Right renal cortex interstitium (tissue), 3 donors: ENCODE data around the gene MAT2A. TPM values are rescaled to one million over a fixed set of nuclear protein-coding genes. Genes with fewer than 3 reads are reported as not detected.

Experiments used
- DNase-seq, 3 donors: peaks; one replicate each; pipeline ENCODE4 v3.0.0-alpha.2; 2013; ENCODE audit warnings: low read depth in 3 of 3, low spot score in 2 of 3
- polyA plus RNA-seq, 3 donors: library from polyadenylated mRNA; unstranded; fragments of 120-200 nt; gene quantifications; one replicate each; pipeline ENCODE4 v1.2.1, GENCODE V29; 2013; ENCODE audit not compliant: insufficient read length in 3 of 3

The MAT2A gene
- polyA plus RNA-seq, result 100 to 1,000 TPM; 325 to 366 (median 347) TPM

DNA sequence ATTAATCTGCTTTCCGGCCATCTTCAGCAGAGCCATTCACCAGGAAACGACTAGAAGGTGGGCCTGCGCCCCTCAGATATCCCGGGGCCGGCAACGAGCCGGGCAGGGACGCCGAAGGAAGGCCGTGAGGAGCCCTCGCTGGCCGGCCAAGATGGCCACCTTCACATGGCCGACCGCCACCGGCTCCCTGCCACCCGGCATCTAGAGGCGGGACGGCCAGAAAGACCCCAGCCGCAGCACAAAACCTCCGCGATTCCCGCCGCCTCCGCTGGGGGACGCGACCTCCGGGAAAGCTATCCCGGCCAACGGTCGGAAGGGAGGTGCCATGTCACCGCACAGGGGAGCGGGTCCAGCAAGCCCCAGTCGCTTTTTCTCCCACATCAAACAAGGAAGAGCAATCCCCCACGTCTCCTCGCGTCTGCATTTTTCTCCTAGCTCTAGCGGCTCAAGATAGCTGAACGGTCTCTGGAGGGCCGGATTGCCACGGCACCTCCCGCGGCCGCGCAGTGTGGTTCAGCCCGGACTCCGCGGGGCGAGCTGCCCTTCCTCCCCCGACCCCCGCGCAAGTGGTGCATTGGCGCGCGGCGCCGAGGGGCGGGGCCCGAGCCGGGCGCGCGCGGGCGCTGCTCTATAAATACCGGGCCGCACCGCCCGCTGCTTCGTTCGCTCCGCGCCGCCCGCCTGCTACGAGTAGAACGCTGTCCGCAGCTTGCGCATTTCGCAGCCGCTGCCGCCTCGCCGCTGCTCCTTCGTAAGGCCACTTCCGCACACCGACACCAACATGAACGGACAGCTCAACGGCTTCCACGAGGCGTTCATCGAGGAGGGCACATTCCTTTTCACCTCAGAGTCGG, at the start of gene MAT2A:
MAT2A (plus strand) TSS at position 662 of the 854 bp plus-strand sequence; CDS start at position 782, 120 bp downstream.
- DNase-seq, result peak; percentile 93 to 96 (median 95)

DNA sequence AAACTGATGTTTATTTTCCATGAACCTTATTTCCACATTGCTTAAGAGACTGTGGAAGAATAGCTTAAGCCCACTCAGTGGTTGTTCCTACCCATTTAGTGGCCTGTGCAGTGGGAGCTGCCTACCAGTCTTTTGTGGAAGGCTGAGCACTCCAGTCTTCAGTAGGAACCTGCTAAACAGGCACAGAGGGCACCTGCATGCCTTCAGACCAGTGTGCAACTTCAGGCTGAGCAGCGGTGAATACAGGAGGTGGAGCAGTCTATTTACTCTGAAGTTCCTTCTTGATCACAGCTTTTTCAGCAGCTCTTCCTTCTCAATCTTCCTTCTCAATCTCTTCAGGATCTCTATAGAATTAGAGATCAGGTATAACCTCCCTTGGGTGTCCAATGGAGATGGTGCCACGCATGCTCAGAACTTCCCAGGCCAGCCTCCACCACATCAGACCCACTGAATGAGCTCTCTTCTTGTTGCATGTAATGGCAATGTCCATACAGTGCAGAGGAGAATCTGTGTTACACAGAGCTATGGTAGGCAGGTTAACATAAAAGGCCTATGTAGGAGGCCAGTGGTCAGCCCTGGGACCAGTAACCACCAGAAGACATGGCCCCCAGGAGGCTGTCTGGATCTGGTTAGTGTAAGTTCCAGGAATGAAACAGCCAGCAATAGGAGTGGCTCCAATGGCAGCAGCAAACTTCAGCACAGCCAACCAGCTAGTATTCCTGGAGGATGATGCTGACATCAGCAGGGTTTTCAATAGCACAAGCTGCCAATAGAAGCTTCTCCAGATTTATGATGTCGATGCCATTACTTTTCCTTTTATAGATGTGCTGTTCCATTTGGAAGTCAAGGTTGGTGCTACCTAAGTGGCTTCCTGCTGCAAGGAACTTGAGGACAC, 47.9 kb upstream of the MAT2A start:
- DNase-seq, result no peak

DNA sequence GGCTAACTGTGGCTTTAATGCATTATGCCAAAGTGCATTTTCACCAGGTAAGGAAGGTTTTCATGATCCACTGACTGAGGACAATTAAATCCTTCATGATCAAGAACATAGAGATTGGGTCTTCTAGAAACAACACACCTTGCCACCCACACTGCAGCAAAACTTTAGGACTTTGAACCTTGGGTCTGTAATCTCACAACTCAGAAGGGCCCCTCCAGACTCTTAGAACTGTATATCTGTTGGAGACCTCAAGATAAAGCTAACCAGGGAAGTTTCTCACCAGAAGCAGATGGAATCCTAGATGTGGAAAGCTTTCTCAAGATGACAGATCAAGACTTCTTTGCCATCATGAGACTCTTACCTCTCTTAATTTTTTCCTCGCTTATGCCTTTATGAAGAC, 42.5 kb upstream of the MAT2A start:
- DNase-seq, result no peak

DNA sequence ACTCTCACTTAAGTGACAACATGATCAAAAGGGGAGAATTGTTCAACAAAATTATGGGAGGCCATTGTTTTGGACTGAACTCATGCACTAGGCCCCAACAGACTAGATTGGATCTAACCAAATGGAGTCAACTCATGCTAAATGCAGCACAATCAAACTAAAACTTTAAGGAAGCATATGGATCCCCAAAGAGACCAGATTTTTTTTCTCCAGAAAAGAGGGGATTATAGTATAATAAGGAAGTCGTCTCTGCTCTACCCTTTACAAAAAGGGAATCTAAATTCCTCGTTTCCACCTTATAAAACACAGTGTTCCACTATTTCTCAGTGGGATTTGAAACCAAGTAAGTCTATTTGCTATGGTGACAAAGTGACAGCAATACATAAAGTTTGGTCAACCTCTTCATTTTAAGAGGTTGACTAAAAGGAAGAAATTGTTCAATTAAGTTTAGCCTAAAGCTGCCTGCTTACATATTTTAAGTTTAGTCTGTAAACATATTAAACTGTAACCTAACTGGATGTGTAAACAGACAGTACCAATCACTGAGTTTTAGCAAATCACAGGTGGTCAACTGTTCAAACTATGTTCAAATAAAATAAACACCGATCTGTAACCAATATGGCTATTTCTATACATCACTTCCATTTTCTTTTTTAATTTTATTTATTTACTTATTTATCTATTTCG, 40.9 kb upstream of the MAT2A start:
- DNase-seq, result no peak

DNA sequence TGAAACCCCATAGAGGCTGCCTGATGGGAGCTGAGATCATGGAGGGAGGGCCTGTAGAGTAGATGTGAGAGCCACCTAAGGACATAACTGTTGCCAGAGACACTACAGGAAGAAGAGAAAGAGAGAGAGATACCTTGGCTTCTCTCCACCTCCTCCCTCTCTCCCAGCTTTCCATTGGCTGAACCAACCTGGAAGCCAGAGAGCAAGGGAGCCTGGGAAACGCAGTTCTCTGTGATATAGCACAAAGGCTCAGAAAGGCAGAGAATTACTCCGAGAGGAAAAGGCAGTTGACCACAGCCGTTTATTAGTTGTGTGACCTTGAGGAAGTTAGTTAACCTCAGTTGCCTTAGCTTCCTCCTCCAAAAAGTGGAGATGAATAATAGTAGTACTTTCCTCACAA, 37.7 kb upstream of the MAT2A start:
- no peak for DNase-seq

DNA sequence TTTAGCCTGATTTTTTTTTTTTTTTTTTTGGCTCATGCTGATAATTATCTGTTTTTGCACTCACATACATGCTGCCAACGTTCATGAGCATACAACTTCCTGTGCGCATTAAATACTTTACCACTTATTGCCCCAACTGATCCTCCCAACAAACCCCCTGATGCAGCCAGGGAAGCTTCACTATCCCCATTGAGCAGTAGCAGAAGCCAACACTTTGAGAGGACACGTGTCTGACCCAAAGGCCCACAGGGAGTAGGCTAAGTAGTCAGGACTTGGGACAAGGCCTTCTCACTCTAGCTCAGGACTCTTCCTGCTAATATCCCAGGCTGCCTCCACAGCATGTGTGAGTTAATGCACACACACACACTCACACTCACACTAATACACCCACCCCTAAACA, 36.2 kb upstream of the MAT2A start:
- DNase-seq, result no peak

DNA sequence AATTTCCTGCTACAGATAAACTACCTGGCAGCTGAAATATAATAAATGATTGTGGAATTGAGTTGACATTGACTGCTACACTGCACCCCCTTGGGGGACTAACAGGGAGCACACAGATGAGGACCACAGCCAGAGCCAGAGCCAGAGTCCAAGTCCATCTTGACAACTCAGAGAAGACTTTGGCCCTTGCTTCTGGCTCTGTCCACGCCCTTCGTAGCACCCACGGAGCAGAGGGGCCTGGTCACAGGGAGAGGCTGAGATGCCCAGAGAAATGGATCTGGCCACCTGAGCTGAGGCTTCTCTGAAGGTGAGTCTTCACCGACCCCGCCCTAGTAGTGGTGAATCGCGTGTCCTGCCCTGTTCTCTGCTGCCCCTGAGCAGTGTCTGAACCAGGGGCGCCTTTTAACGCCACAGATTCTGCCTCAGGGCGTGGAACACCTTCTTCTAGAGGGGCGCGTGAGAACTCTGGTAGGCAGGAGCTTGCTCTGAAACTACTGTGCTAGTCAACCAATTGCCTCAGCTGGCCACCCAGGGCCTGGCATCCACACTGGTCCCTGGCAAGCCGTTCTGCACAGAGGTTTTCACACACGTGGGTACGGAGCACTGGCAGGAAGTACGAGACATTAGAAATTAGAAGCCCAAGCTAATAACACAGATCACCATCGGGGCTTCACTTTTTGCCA, 35.7 kb upstream of the MAT2A start:
- no peak for DNase-seq

DNA sequence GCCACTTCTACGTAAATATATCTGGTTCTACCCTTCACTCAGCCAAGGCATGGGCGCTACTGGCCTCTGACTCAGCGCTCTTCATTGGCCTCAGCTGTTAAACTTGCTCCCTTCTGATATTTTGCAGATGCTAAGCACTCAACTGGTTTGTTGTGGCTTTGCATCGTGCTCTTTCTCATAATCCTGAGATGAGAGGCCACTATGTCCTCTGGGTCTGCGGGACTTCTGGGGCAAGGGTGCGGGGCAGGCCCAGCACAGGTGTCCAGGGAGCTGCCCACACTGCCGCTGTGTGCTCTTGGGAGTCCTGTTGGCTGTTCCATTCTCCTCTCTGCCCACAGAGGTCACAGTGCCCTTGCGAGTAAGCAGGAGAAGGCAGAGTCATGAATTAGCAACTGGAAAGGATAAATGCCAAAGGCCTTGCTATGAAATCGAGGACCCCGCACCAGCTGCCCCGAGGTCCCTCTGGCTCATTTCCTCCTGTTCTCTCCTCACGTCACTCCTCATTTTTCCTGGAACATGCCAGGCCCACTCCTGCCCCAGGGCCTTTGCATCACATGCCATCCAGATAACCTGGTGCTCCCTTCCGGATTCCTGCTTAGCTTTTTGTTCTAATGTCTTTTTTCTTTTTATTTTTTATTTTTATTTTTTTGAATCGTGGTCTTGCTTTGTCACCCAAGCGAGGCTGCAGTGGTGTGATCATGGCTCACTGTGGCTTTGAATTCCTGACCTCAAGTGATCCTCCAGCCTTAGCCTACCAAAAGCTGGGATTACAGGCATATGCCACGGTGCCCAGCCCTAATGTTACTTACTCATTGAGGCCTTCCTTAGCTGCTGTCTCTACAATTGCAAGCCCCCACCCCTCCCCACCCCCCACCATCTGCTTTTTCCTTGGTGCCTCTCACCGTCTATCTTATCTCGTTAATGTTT, 34.9 kb upstream of the MAT2A start:
- no peak for DNase-seq

DNA sequence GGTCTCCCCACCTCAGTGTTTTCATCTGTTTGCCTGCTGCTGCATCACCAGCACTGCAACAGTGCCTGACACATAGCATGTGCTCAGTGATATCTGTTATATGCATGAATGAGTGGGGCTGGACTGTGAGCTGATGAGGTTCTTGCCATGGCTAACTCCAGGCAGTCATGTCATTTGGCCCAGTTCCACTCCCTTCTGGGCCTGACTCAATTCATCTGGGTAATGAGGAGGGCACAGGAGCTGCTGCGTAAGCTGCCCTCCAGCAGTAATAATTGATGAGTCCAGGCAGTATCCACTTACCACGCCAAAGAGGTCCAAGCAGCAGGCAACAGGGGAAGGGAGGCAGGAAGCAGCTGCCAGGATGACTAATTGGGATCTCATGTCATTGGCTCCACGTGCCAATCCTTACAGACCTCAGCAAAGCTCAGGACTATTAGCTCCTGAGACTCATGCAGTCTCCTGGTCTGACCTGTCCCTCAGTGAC, 34.1 kb upstream of the MAT2A start:
- DNase-seq, result no peak

DNA sequence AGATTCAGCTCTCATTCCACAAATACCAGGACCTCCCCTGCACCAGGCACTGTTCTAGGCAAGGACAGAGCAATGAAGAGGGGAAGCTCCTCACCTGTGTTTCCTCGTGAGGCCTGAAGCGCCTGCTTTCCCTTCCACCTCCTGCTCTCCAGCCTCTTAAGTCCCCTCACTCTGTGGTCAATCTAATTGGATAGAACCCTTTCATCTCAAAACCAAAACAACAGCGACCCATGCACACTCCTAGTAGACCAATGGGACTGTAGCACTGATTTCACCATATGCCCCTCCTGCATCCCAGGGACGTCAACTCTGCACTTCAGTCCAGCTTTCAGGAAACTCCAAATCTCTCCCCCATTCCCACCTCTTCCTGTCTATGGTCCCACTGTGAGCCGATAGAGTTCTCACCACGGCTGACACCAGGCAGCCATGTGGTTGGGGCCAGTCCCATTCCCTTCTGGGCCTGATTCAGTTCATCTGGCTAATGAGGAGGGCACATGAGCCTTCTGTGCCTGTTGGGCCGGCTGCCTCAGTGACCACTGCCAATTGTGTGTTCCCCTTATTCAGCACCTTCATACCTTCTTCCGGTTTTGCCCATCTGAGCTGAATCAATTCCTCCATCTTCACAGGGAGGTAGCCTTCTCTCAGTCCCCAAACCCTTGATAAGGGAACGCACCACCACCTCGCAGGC, 33.3 kb upstream of the MAT2A start:
- DNase-seq, result no peak

DNA sequence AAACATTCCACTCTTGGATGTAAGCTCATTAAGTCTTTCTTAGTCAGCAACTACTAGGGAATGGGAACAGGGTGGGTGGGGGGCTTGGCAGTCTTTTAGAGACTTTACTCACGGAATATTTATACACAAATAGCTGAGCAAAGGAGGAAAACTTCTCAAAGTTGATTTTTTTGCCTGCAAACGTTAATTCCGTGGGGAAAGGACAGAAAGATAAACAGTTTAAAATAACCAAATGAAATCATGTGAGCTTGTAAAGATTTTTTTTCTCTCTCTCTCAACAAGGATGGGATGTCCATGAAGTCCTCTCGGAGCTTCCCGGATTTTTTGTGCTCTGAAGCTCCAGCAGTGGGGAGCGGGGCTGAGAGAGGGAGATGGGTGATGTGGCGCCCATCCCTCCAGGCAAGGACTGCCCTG, 32.2 kb upstream of the MAT2A start:
- DNase-seq, result no peak

DNA sequence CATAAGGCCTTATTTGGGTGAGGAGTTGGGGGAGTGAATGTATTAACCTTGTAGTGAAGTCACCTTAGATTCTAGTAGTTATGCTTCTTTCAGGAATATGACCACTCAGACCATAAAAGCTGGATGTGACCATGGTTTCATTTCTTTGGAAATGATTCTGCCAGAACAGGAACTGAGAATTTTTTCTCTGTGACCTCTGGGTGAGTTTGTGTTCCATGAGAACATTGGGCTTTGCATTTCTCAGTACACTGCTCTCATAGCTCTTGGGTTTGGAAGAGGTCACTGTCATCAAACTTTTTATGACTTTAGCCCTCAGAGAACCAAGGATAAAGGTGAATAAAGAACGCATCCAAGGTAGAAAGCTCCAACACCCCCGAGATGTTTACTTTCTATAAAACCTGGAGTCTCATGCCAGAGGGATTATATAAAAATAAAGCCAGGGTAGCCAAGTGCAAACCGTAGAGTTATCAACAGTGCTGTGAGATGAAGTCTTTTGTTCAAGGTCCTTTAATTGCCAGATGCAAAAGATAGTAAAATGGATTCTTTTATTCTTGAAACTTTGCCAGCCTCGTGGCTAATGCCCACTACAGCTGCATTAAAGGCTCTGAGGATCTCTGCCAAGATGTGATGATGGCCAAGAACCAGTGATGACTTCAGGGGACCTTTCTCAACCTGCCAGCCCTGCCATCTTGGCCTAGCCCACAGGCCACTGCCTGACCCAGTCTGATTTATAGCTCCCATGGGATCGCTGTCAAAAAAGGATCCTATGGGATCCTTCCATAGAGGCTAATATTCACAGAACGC, 27.8 kb upstream of the MAT2A start:
- DNase-seq, result no peak

DNA sequence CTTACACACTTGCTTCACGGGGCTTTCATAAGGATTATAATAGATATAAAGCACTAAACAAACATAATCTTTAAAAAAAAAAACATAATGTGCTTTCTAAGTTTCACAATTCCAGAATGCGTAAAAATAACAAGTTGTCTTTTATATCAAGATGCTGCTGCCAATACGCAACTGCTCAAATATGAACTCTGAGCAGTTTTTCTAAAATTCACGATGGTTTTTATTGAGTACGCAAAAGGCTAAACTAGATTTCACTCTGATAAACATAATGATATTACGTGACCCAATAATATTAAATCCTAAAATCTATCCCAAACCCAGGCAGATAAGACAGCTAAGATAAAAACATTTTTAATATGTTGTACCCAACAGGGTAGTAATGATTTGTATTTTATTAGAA, 24.6 kb upstream of the MAT2A start:
- no peak for DNase-seq

DNA sequence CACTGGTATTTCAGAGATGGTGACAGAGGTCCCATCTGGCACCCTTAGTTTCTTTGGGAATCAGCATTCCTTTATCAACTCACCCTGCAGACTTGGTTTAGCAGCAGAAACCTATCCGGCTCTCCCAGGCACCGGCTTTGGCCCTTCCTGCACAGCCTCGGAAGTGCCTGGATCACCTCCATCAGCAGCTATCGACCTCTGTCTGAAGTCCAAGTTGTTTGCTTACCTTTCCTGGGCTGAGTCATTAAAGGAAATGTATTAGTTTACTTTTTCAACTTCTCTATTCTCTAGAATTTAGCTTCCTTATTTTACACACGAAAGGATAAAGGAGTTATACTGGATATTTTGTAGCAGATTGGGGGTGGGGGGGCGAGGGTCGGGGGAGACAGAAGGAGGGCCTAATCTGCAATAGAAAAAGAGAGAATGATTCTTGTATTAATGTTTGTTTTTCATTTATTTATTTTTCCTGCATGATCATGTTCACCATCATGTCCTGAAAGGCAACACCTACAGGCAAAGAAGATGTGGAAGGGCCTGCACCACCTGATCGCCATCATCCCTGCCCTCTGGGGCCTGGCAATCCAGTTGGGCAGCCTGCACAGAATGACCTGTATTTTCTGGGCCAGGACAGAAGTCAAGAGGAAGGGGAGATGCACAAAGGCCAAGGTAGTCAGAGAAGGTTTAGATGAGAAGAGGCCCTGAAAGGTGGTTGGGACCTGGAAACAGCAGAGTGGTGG, 22.1 kb upstream of the MAT2A start:
- DNase-seq, result no peak

DNA sequence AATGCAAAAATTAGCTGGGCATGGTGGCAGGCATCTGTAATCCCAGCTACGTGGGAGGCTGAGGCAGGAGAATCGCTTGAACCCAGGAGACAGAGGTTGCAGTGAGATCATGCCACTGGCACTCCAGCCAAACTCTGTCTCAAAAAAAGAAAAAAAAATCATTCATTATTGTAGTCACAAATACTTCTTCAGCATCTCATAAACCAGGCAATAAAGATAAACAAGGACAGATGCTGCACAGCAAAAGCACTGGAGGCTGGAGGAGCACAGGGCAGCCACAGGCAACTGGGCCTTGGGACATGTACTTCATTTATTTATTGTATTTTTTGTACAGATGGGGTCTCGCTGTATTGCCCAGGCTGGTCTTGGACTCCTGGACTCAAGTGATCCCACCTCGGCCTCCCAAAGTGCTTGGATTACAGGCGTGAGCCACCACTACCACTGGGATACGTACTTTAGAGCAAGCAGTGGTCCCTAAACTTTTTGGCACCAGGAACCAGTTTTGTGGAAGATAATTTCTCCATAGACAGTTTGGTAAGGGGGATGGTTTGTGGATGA, 16.8 kb upstream of the MAT2A start:
- DNase-seq, result no peak

DNA sequence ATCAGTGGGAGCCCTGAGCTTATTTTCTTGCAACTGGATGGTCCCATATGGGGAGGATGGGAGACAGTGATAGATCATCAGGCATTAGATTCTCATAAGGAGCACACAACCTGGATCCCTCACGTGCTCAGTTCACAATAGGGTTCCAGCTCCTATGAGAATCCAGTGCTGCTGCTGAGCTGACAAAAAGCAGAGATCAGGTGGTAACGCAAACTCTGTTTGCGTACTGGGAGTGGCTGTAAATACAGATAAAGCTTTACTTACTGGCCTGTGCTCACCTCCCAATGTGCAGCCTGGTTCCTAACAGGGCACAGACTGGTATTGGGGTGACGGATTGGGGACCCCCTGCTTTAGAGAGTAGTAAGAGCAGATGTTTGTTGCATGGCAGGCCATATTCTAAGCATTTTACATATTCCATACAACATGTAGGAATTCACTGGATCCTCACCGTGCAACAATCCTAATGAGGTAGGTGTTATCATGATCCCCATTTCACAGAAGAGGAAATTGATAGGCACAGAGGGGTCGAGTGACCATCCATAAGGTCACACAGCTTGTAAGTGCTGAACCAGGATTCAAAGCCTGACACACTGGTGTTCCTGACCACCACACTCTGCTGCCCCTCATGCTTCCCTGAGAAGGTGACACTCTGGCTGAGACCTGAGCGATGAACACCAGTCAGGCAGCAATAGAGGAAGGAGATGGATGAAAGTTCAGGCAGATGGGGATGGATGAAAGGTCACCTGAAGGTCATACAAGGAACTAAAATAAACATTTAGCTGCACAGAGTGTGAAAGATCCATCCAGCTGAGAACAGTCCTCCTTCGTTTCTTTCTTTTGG, 15.7 kb upstream of the MAT2A start:
- no peak for DNase-seq
